Measurements from ENCODE around the gene MYH15. TPM values are rescaled to one million over a fixed set of nuclear protein-coding genes. Genes with fewer than 3 reads are reported as not detected.

Gene MYH15
- total RNA-seq, 2 experiments from 2014 or later: 0.46 to 0.57 TPM

DNA sequence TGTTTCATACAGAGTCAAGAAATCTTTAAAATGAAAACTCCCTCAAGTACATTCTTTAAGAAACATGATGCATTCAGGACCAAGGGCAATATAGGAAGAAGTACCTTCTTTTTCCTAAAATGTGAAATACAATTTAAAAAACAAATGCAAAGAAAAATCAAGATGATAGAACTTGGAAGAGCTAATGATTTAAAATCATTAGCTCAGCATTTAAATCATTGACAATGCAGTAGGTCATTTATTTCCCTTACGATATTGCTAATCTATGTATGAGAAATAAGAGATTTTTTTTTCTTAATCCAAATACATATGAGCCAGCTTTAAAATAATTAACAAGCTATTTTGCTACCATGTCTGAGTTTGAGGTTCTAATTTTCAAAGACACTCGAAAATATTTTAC is 108.6 kb downstream of the MYH15 start:
- POLR2A ChIA-PET: interaction anchor here (0.6 to 1.0 kb wide), 3 partner anchors 41 to 530 kb away, joined by 3 to 4 read pairs (median 4); no protein-coding TSS in a partner anchor
- CTCF ChIA-PET (ENCODE audit: unreplicated experiment): no interaction called here
- Histone ChIP-seq H3K27ac (ENCODE audit: low read depth, low read length, poor library complexity, severe bottlenecking) (no peak overlapping the region), H3K9me2 (ENCODE audit: insufficient read depth, low read length) (no peaks in the 10 kb centered on the region), H2AFZ (ENCODE audit: low read length) (no peak overlapping the region), H3K4me1 (ENCODE audit: insufficient read depth, low read length, poor library complexity, severe bottlenecking) (no peaks in the 10 kb centered on the region), H3K4me3 (ENCODE audit: low read depth, low read length, poor library complexity, severe bottlenecking) (no peak overlapping the region), H3K79me2 (ENCODE audit: insufficient read depth, low read depth, low read length) (no peaks in the 10 kb centered on the region), H4K20me1 (ENCODE audit: insufficient read depth, low read length) (no peaks in the 10 kb centered on the region), H3K4me2 (ENCODE audit: low read length) (no peak overlapping the region), H3K9me3 (ENCODE audit: low read length) (no peaks in the 10 kb centered on the region), H3K36me3 (ENCODE audit: insufficient read depth, low read length) (no peaks in the 10 kb centered on the region)
- BruUV-seq (replicated peaks): no TSS peak
- intact Hi-C loops (cut with micrococcal nuclease; ENCODE audit: unreplicated experiment): no loop called here
- no peak for DNase-seq (ENCODE audit: low spot score)
- TF ChIP-seq, protein P1, sequence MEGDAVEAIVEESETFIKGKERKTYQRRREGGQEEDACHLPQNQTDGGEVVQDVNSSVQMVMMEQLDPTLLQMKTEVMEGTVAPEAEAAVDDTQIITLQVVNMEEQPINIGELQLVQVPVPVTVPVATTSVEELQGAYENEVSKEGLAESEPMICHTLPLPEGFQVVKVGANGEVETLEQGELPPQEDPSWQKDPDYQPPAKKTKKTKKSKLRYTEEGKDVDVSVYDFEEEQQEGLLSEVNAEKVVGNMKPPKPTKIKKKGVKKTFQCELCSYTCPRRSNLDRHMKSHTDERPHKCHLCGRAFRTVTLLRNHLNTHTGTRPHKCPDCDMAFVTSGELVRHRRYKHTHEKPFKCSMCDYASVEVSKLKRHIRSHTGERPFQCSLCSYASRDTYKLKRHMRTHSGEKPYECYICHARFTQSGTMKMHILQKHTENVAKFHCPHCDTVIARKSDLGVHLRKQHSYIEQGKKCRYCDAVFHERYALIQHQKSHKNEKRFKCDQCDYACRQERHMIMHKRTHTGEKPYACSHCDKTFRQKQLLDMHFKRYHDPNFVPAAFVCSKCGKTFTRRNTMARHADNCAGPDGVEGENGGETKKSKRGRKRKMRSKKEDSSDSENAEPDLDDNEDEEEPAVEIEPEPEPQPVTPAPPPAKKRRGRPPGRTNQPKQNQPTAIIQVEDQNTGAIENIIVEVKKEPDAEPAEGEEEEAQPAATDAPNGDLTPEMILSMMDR (conservative IDR thresholded peaks at IDR 0.05; ENCODE audit: low read length): no peak
- TF ChIP-seq EZH2phosphoT487 (IDR thresholded peaks at IDR 0.05; ENCODE audit: borderline replicate concordance, low read depth, low read length): no peak

DNA sequence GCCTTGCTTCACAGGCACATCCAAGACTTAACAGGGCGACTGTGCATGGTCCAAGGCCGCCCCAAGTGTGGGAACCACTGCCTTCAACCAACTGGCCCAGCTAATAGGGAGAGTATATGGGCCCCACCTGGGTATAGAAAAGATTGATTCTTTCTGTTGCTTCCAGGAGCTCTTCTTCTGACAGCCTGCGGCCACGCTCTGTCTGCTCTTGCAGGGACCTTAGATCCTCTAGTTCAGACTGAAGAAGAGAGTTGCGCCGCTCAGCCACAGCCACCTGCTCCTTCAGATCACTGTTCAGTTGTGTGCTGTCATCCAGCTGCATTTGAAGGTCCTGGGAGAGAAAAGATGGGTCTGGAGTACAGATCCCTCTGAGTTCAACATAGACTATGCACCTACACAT is 111.9 kb downstream of the MYH15 start:
- POLR2A ChIA-PET: interaction anchor here (0.6 kb wide), 1 partner anchor 47 kb away, joined by 3 read pairs; no protein-coding TSS in a partner anchor
- no peak for TF ChIP-seq EZH2phosphoT487 (IDR thresholded peaks at IDR 0.05; ENCODE audit: borderline replicate concordance, low read depth, low read length)
- no peaks in the 10 kb centered on the region for H4K20me1 ChIP-seq (ENCODE audit: insufficient read depth, low read length)
- H3K4me3 ChIP-seq (ENCODE audit: low read depth, low read length, poor library complexity, severe bottlenecking): no peak overlapping the region
- no peaks in the 10 kb centered on the region for H3K9me2 ChIP-seq (ENCODE audit: insufficient read depth, low read length)
- CTCF ChIA-PET (ENCODE audit: unreplicated experiment): no interaction called here
- no peaks in the 10 kb centered on the region for H3K9me3 ChIP-seq (ENCODE audit: low read length)
- H3K4me2 ChIP-seq (ENCODE audit: low read length): no peak overlapping the region
- H2AFZ ChIP-seq (ENCODE audit: low read length): no peak overlapping the region
- H3K4me1 ChIP-seq (ENCODE audit: insufficient read depth, low read length, poor library complexity, severe bottlenecking): no peaks in the 10 kb centered on the region
- no peak for DNase-seq (ENCODE audit: low spot score)
- no TSS peak for BruUV-seq (replicated peaks)
- intact Hi-C loops (cut with micrococcal nuclease; ENCODE audit: unreplicated experiment): no loop called here
- H3K36me3 ChIP-seq (ENCODE audit: insufficient read depth, low read length): no peaks in the 10 kb centered on the region
- no peaks in the 10 kb centered on the region for H3K79me2 ChIP-seq (ENCODE audit: insufficient read depth, low read depth, low read length)
- no peak overlapping the region for H3K27ac ChIP-seq (ENCODE audit: low read depth, low read length, poor library complexity, severe bottlenecking)

GRCh38 chr3:108396336-108396735 is 114.1 kb downstream of the MYH15 start:
- POLR2A ChIA-PET: no interaction called here
- H4K20me1 ChIP-seq (ENCODE audit: insufficient read depth, low read length): no peaks in the 10 kb centered on the region
- no TSS peak for BruUV-seq (replicated peaks)
- no peaks in the 10 kb centered on the region for H3K9me2 ChIP-seq (ENCODE audit: insufficient read depth, low read length)
- H3K4me3 ChIP-seq (ENCODE audit: low read depth, low read length, poor library complexity, severe bottlenecking): no peak overlapping the region
- intact Hi-C loops (cut with micrococcal nuclease; ENCODE audit: unreplicated experiment): no loop called here
- H3K36me3 ChIP-seq (ENCODE audit: insufficient read depth, low read length): no peaks in the 10 kb centered on the region
- no peak for DNase-seq (ENCODE audit: low spot score)
- H3K9me3 ChIP-seq (ENCODE audit: low read length): no peaks in the 10 kb centered on the region
- H3K79me2 ChIP-seq (ENCODE audit: insufficient read depth, low read depth, low read length): no peaks in the 10 kb centered on the region
- CTCF ChIA-PET (ENCODE audit: unreplicated experiment): no interaction called here
- H3K27ac ChIP-seq (ENCODE audit: low read depth, low read length, poor library complexity, severe bottlenecking): no peak overlapping the region
- H3K4me1 ChIP-seq (ENCODE audit: insufficient read depth, low read length, poor library complexity, severe bottlenecking): no peaks in the 10 kb centered on the region
- H3K4me2 ChIP-seq (ENCODE audit: low read length): no peak overlapping the region
- no peak overlapping the region for H2AFZ ChIP-seq (ENCODE audit: low read length)
- TF ChIP-seq EZH2phosphoT487 (IDR thresholded peaks at IDR 0.05; ENCODE audit: borderline replicate concordance, low read depth, low read length): no peak
- TF ChIP-seq, protein P1 (conservative IDR thresholded peaks at IDR 0.05; ENCODE audit: low read length): no peak

Measured in OCI-LY7 (cell line).